OCI-M1 (cell line): ENCODE results near the gene C10orf143.
"Not testable (repeated sequence)": the region's sequence is repeated elsewhere in the genome, so short reads cannot be mapped to it uniquely, and the experiment has no call there.

Source experiments
- DNase-seq: peaks from one replicate; lab custom pipeline; 2025; lab: John Stamatoyannopoulos, UW

The C10orf143 gene

DNA sequence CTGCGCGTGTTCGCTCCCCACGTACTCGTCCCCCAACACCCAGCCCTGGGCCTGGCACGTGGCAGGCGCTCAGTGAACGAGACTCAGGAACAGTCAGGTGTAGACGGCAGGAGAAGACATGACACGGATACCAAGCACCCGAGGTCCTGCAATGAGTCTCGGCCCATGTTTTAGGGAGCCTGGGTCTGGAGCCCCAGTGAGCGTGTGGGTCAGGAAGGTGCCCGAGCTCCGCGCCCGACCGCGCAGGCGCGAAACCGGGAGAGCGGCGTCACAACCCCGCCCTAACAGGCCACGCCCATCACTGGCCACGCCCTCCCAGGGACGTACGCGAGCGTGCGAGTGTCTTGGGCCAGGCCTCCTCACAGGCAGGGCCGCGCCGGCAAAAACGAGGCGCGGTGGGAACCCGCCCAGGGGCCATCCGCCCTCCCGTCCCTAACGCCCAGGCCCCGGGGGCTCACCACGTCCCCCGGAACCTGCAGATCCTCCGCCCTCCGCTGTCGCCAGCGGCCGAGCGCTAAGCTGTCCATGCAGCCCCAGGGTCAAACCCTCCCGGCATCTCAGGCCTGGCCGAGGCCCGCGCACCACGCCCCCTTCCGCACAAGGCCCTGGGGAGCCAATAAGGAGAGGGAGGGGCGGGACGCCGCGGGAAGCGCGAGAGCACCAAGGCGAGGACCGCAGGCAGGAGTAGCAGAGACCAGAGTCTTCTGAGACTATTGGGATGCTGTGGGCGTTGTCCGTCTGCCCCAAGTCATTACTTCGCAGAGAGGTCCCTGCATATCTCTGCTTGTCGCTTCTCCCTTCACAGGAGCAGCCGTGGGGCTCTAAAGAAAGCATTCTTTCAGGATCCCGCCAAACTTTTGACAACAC lies at the start of gene C10orf143:
Gene C10orf143, minus strand, starts transcription at position 585 of the 867 bp plus-strand sequence. Its CDS starts 58 bp downstream, at position 527.
- peak; percentile 97 for DNase-seq

DNA sequence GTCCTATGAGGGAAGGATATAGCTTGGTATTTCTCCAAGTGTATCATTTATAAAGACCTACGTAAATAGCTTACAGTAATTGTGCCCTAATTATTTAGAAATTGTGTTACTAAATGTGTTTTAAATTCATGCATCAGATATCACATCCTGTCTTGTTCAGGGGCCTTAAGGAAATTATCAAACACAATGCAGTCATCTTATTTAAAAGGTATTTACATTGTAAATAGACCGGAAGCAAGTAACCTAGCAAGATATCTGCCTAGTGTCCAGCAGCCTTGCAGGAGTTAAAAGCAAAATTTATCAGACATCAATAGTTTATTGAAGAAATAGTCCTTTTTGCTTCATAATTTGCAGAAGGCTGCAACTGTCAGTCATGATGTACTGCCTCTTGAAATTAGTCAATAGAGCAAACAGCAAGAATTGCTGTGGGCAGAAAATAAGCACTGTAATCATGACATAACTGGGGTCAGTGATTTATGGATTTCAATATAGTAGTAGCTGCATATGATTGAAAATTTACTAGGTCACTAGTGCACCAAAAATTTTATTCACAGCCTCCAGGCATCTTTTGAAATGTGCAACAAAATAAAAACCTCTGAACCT lies 48.7 kb upstream of the C10orf143 start:
- no peak for DNase-seq

GRCh38 chr10:130146042-130146441 lies 35.4 kb upstream of the C10orf143 start:
- no peak for DNase-seq

GRCh38 chr10:130141878-130142277 lies 31.2 kb upstream of the C10orf143 start:
- DNase-seq = no peak

- DNase-seq = peak; percentile 94
Measured at GRCh38 chr10:130141460-130141859, 30.8 kb upstream of the C10orf143 start.

GRCh38 chr10:130141038-130141437 lies 30.4 kb upstream of the C10orf143 start:
- DNase-seq = no peak

- DNase-seq = peak; percentile 19
Measured at GRCh38 chr10:130140425-130140824, 29.8 kb upstream of the C10orf143 start.

- peak; percentile 57 for DNase-seq
Measured at GRCh38 chr10:130138479-130138866, 27.8 kb upstream of the C10orf143 start.

DNA sequence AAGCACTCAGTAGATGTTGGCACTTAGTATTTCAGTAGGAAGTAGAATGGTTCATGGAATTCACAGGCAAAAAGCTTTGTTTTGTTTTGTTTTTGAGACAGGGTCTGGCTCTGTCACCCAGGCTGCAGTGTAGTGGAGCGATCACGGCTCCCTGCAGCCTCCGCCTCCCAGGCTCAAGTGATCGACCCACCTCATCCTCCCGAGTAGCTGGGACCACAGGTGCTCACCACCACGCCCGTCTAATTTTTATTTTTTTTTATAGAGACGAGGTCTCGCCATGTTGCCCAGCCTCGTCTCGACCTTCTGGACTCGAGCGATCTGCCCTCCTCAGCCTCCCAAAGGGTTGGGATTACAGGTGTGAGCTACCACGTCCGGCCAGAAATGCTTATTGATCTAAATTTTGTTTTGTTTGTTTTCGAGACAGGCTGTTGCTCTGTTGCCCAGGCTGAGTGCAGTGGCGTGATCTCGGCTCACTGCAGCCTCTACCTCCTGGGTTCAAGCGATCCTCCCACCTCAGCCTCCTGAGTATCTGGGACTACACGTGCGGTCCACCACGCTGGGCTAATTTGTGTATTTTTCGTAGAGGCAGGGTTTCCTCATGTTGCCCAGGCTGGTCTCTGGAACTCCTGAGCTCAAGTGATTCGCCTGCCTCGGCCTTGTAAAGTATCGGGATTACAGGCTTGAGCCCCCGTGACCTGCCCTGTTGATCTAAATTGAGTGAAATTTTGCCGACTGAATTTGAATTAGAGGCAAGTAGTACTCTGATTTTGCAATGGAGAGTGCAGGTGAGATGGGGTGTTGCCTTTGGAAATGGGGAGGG lies 27.2 kb upstream of the C10orf143 start:
- no peak for DNase-seq

DNA sequence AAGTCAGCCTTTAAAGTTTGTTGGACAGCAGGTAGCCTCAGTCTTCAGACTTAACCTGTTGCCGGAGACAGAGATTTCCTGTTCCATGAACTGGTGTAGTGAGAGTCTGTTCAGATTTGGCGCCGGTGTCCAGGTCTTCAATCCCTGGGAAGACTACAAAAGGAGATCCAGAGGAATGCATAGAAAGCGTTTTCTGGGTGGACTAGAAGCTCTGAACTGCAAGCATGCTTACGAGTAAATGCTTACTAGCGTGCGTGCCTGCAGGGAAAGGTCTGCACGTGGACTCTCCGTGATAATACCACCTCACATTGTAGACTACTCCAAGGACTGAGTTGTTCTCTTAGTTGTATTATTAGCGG lies 26.4 kb upstream of the C10orf143 start:
- peak; percentile 54 for DNase-seq

- peak; percentile 93 for DNase-seq
Measured at GRCh38 chr10:130136226-130137089, 25.8 kb upstream of the C10orf143 start, which contains the start of gene GLRX3. Gene GLRX3, plus strand, starts transcription at chr10:130136391. Its CDS starts 30 bp downstream, at chr10:130136421.

GRCh38 chr10:130135676-130136225 lies 25.1 kb upstream of the C10orf143 start:
- DNase-seq = no peak

DNA sequence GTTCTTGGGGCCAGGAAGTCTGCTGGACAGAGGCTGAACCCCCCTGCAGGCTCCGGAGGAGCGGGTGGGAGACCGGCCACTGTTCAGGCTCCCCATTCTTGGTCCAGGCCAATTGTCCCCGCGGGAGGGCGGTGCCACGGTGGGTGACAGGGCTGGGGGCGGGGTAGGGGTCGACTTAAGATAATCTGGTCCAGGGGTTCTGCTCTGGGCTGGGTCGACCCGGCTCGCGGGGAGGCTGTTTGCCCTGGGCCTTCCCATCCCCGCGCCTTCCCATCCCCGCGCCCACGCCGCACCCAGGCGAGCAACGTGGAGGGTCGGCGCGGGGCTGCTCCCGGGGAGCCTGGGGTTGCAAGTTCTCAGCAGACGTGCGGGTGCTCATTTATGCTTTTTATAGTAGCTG lies 18.3 kb upstream of the C10orf143 start:
- DNase-seq = no peak

GRCh38 chr10:130128062-130128781 lies 17.6 kb upstream of the C10orf143 start:
- DNase-seq = no peak

- peak; percentile 68 for DNase-seq
Measured at GRCh38 chr10:130127364-130128061, 16.9 kb upstream of the C10orf143 start.

- no peak for DNase-seq
Measured at GRCh38 chr10:130121486-130122079, 11.0 kb upstream of the C10orf143 start.

- not testable (repeated sequence) for DNase-seq
Measured at GRCh38 chr10:130117535-130117934, 6.9 kb upstream of the C10orf143 start.

DNA sequence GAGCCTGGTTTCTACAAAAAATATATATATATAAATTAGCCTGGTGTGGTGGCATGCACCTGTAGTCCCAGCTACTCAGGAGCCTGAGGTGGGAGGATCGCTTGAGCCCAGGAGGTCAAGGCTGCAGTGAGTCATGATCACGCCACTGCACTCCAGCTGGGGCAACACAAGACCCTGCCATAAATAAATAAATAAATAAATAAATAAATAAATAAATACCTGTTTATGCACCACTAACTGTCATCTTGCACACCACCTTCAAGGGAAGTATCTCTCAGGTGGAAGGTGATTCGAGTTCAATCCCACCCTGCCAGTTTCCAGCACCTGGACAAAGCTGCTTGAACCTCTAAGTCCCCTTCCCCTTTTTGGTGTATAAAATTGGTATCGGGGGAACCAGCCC lies 6.3 kb upstream of the C10orf143 start:
- DNase-seq = not testable (repeated sequence)

- DNase-seq = no peak
Measured at GRCh38 chr10:130112821-130113220, 2.2 kb upstream of the C10orf143 start.

- DNase-seq = no peak
Measured at GRCh38 chr10:130111852-130112180, 1.2 kb upstream of the C10orf143 start.
